ENCODE data around the gene GEMIN7. TPM values are rescaled to one million over a fixed set of nuclear protein-coding genes. Genes with fewer than 3 reads are reported as not detected.

The GEMIN7 gene
- total and polyA plus RNA-seq, 4 donors: 18.7 to 29.0 (median 22.7) TPM

GRCh38 chr19:45040059-45040771 is 38.8 kb upstream of the GEMIN7 start:
- peak overlapping the region in 1 of 2 donors; percentile 92 for H3K27ac ChIP-seq (ENCODE audit: low read depth in 1 of 2, low read length in 1 of 2)
- H3K4me3 ChIP-seq: no peak overlapping the region
- TF ChIP-seq CTCF (IDR thresholded peaks at IDR 0.05; ENCODE audit: control extremely low read depth, extremely low read depth): no peak
- no peak for ATAC-seq (ENCODE audit: insufficient read depth, low FRiP score)
- peaks cover 6 to 39% (median 21%) of the 10 kb centered on the region in 4 donors for H3K36me3 ChIP-seq (ENCODE audit: control insufficient read depth in 4 of 4, insufficient read depth in 4 of 4, low read length in 4 of 4)
- no peaks in the 10 kb centered on the region for H3K9me3 ChIP-seq (ENCODE audit: control insufficient read depth in 4 of 4, insufficient read depth in 3 of 4, low read length in 3 of 4)
- no peaks in the 10 kb centered on the region for H3K27me3 ChIP-seq (ENCODE audit: control insufficient read depth in 3 of 3, insufficient read depth in 3 of 3, low read length in 2 of 3)
- WGBS, 2 donors: 54 to 70% methylated on average over 19 of the region's 19 CpGs
- DNase-seq: no peak
- peaks cover 9 to 13% (median 11%) of the 10 kb centered on the region in 5 donors for H3K4me1 ChIP-seq (ENCODE audit: control insufficient read depth in 5 of 5, insufficient read depth in 5 of 5, low read length in 5 of 5)
- H3K9ac ChIP-seq (ENCODE audit: insufficient read depth in 1 of 2, low read length in 2 of 2): peak overlapping the region in 1 of 2 donors; percentile 26

- H3K9ac ChIP-seq (ENCODE audit: insufficient read depth in 1 of 2, low read length in 2 of 2): no peak overlapping the region
- H3K4me1 ChIP-seq (ENCODE audit: control insufficient read depth in 5 of 5, insufficient read depth in 5 of 5, low read length in 5 of 5): peaks cover 11 to 19% (median 14%) of the 10 kb centered on the region in 5 donors
- peaks cover 6 to 44% (median 19%) of the 10 kb centered on the region in 4 donors for H3K36me3 ChIP-seq (ENCODE audit: control insufficient read depth in 4 of 4, insufficient read depth in 4 of 4, low read length in 4 of 4)
Measured at GRCh38 chr19:45041125-45041524, 37.9 kb upstream of the GEMIN7 start.

GRCh38 chr19:45045671-45046353 is 33.2 kb upstream of the GEMIN7 start:
- H3K4me3 ChIP-seq: no peak overlapping the region
- no peak for TF ChIP-seq CTCF (IDR thresholded peaks at IDR 0.05; ENCODE audit: control extremely low read depth, extremely low read depth)
- WGBS, 2 donors: 70 to 92% methylated on average over 14 of the region's 14 CpGs
- ATAC-seq (ENCODE audit: insufficient read depth, low FRiP score) (no peak), DNase-seq (peak in 1 of 3 donors; percentile 16)
- peaks cover 0 to 14% (median 6%) of the 10 kb centered on the region in 5 donors for H3K4me1 ChIP-seq (ENCODE audit: control insufficient read depth in 5 of 5, insufficient read depth in 5 of 5, low read length in 5 of 5)
- peaks cover 6 to 42% (median 17%) of the 10 kb centered on the region in 4 donors for H3K36me3 ChIP-seq (ENCODE audit: control insufficient read depth in 4 of 4, insufficient read depth in 4 of 4, low read length in 4 of 4)
- H3K27me3 ChIP-seq (ENCODE audit: control insufficient read depth in 3 of 3, insufficient read depth in 3 of 3, low read length in 2 of 3): no peaks in the 10 kb centered on the region
- H3K9me3 ChIP-seq (ENCODE audit: control insufficient read depth in 4 of 4, insufficient read depth in 3 of 4, low read length in 3 of 4): no peaks in the 10 kb centered on the region
- H3K9ac ChIP-seq (ENCODE audit: insufficient read depth in 1 of 2, low read length in 2 of 2): no peak overlapping the region
- peak overlapping the region in 1 of 2 donors; percentile 55 for H3K27ac ChIP-seq (ENCODE audit: low read depth in 1 of 2, low read length in 1 of 2)

More at GRCh38 chr19:45041125-45041524, 37.9 kb upstream of the GEMIN7 start:
- DNase-seq (no peak), ATAC-seq (ENCODE audit: insufficient read depth, low FRiP score) (no peak)
- H3K9me3 ChIP-seq (ENCODE audit: control insufficient read depth in 4 of 4, insufficient read depth in 3 of 4, low read length in 3 of 4): no peaks in the 10 kb centered on the region
- H3K4me3 ChIP-seq: no peak overlapping the region
- H3K27ac ChIP-seq (ENCODE audit: low read depth in 1 of 2, low read length in 1 of 2): no peak overlapping the region
- no peaks in the 10 kb centered on the region for H3K27me3 ChIP-seq (ENCODE audit: control insufficient read depth in 3 of 3, insufficient read depth in 3 of 3, low read length in 2 of 3)
- 62 to 85% methylated on average over 6 of the region's 6 CpGs for WGBS, 2 donors
- TF ChIP-seq CTCF (IDR thresholded peaks at IDR 0.05; ENCODE audit: control extremely low read depth, extremely low read depth): no peak

Data from lung (tissue), 12 donors.